Duodenal mucosa (tissue), 2 donors: Measurements from ENCODE around the gene LDHAL6B.
A peak's percentile ranks its signal among the peaks of the same experiment; 100 is the strongest.

ENCODE experiments used
- H3K27ac ChIP-seq: one replicate; pipeline ENCODE4 v1.7.0; 2013; ENCODE audit warnings: low read depth, low read length
- H3K27me3 ChIP-seq, 2 donors: one replicate each; pipeline ENCODE4 v1.7.0; 2013; ENCODE audit warnings: low read length in 2 of 2, control low read depth in 1 of 2; ENCODE audit not compliant: insufficient read depth in 2 of 2, control insufficient read depth in 1 of 2
- H3K36me3 ChIP-seq, 2 donors: one replicate each; pipeline ENCODE4 v1.7.0; 2013; ENCODE audit warnings: low read length in 2 of 2, control low read depth in 1 of 2; ENCODE audit not compliant: insufficient read depth in 2 of 2, control insufficient read depth in 1 of 2
- H3K4me1 ChIP-seq, 2 donors: one replicate each; pipeline ENCODE4 v1.7.0; 2013; ENCODE audit warnings: low read length in 2 of 2, control low read depth in 1 of 2; ENCODE audit not compliant: insufficient read depth in 2 of 2, control insufficient read depth in 1 of 2
- H3K4me3 ChIP-seq, 2 donors: one replicate each; pipeline ENCODE4 v1.7.0; 2013; ENCODE audit warnings: low read length in 2 of 2, low read depth in 1 of 2
- H3K9ac ChIP-seq, 2 donors: one replicate each; pipeline ENCODE4 v1.7.0; 2013; ENCODE audit warnings: low read length in 2 of 2, low read depth in 1 of 2
- H3K9me3 ChIP-seq, 2 donors: one replicate each; pipeline ENCODE4 v1.7.0; 2013; ENCODE audit warnings: low read length in 2 of 2, control low read depth in 1 of 2; ENCODE audit not compliant: control insufficient read depth in 1 of 2

Gene LDHAL6B

GRCh38 chr15:59247364-59247763 is 40.7 kb downstream of the LDHAL6B start:
- Histone ChIP-seq H3K4me1 (peaks cover 4 to 32% of the 10 kb centered on the region in 2 donors), H3K27ac (no peak overlapping the region), H3K27me3 (no peaks in the 10 kb centered on the region), H3K9me3 (no peaks in the 10 kb centered on the region), H3K4me3 (no peak overlapping the region), H3K36me3 (peaks cover 0 to 7% of the 10 kb centered on the region in 2 donors), H3K9ac (no peak overlapping the region)

- no peaks in the 10 kb centered on the region for H3K27me3 ChIP-seq
- peaks cover 4 to 27% of the 10 kb centered on the region in 2 donors for H3K4me1 ChIP-seq
- no peaks in the 10 kb centered on the region for H3K9me3 ChIP-seq
- H3K27ac ChIP-seq, result no peak overlapping the region
- no peak overlapping the region for H3K9ac ChIP-seq
- H3K4me3 ChIP-seq, result no peak overlapping the region
- peaks cover 0 to 7% of the 10 kb centered on the region in 2 donors for H3K36me3 ChIP-seq
These were observed 43.2 kb downstream of the LDHAL6B start for GRCh38 chr15:59249816-59250215.

GRCh38 chr15:59250249-59250648 is 43.6 kb downstream of the LDHAL6B start:
- H3K9me3 ChIP-seq, result no peaks in the 10 kb centered on the region
- peaks cover 4 to 26% of the 10 kb centered on the region in 2 donors for H3K4me1 ChIP-seq
- no peaks in the 10 kb centered on the region for H3K27me3 ChIP-seq
- H3K27ac ChIP-seq, result no peak overlapping the region
- H3K9ac ChIP-seq, result no peak overlapping the region
- H3K36me3 ChIP-seq, result peaks cover 0 to 7% of the 10 kb centered on the region in 2 donors
- no peak overlapping the region for H3K4me3 ChIP-seq

GRCh38 chr15:59251001-59251845 is 44.6 kb downstream of the LDHAL6B start:
- no peak overlapping the region for H3K9ac ChIP-seq
- H3K4me1 ChIP-seq, result peaks cover 8 to 31% of the 10 kb centered on the region in 2 donors
- no peaks in the 10 kb centered on the region for H3K27me3 ChIP-seq
- H3K27ac ChIP-seq, result no peak overlapping the region
- no peak overlapping the region for H3K4me3 ChIP-seq
- peaks cover 0 to 7% of the 10 kb centered on the region in 2 donors for H3K36me3 ChIP-seq
- no peaks in the 10 kb centered on the region for H3K9me3 ChIP-seq

- Histone ChIP-seq H3K27ac (no peak overlapping the region), H3K4me3 (no peak overlapping the region), H3K9me3 (no peaks in the 10 kb centered on the region), H3K27me3 (no peaks in the 10 kb centered on the region), H3K4me1 (peaks cover 13 to 36% of the 10 kb centered on the region in 2 donors), H3K36me3 (peaks cover 0 to 7% of the 10 kb centered on the region in 2 donors), H3K9ac (no peak overlapping the region)
These were observed 45.5 kb downstream of the LDHAL6B start for GRCh38 chr15:59252137-59252536.

- H3K27me3 ChIP-seq, result no peaks in the 10 kb centered on the region
- no peak overlapping the region for H3K4me3 ChIP-seq
- H3K36me3 ChIP-seq, result no peaks in the 10 kb centered on the region
- H3K9me3 ChIP-seq, result no peaks in the 10 kb centered on the region
- H3K27ac ChIP-seq, result peak overlapping the region; percentile 50
- no peak overlapping the region for H3K9ac ChIP-seq
- peaks cover 14 to 31% of the 10 kb centered on the region in 2 donors for H3K4me1 ChIP-seq
These were observed 49.2 kb downstream of the LDHAL6B start for GRCh38 chr15:59255680-59256336.

GRCh38 chr15:59256482-59256881 is 49.8 kb downstream of the LDHAL6B start:
- H3K9ac ChIP-seq, result no peak overlapping the region
- no peak overlapping the region for H3K4me3 ChIP-seq
- H3K27ac ChIP-seq, result no peak overlapping the region
- H3K9me3 ChIP-seq, result no peaks in the 10 kb centered on the region
- H3K4me1 ChIP-seq, result peaks cover 14 to 24% of the 10 kb centered on the region in 2 donors
- no peaks in the 10 kb centered on the region for H3K27me3 ChIP-seq
- H3K36me3 ChIP-seq, result no peaks in the 10 kb centered on the region

GRCh38 chr15:59257140-59257539 is 50.5 kb downstream of the LDHAL6B start:
- no peak overlapping the region for H3K27ac ChIP-seq
- H3K36me3 ChIP-seq, result no peaks in the 10 kb centered on the region
- no peak overlapping the region for H3K4me3 ChIP-seq
- no peaks in the 10 kb centered on the region for H3K27me3 ChIP-seq
- no peaks in the 10 kb centered on the region for H3K9me3 ChIP-seq
- peaks cover 14 to 24% of the 10 kb centered on the region in 2 donors for H3K4me1 ChIP-seq
- peak overlapping the region in 1 of 2 donors; percentile 16 for H3K9ac ChIP-seq
